Spleen (tissue), 11 donors: Measurements from ENCODE around the gene MOB2. TPM values are rescaled to one million over a fixed set of nuclear protein-coding genes. Genes with fewer than 3 reads are reported as not detected.
A peak's percentile ranks its signal among the peaks of the same experiment; 100 is the strongest.
"Not testable (repeated sequence)": the region's sequence is repeated elsewhere in the genome, so short reads cannot be mapped to it uniquely, and the experiment has no call there.

Source experiments
- DNase-seq: peaks from one replicate; pipeline ENCODE4 v3.0.0-alpha.2; 2020
- H3K27ac ChIP-seq, 8 donors: fragments of 200-600 bp; sonication (generic) in 7 of 8; 1 replicate in 4 of 8; 2 replicates in 4 of 8; pipeline versions ENCODE4 v1.5.0 to v1.8.0; 2016 to 2021; ENCODE audit warnings: inconsistent platforms in 4 of 8, mild to moderate bottlenecking in 4 of 8, moderate library complexity in 1 of 8
- H3K27me3 ChIP-seq, 7 donors: fragments of 200-600 bp; sonication (generic) in 6 of 7; replicated peaks in 1 of 7; 1 replicate in 4 of 7; 2 replicates in 3 of 7; pipeline versions ENCODE4 v1.5.0 to v1.8.0; 2016 to 2021; ENCODE audit warnings: inconsistent platforms in 3 of 7, mild to moderate bottlenecking in 1 of 7
- H3K36me3 ChIP-seq, 6 donors: fragments of 200-600 bp; sonication (generic) in 5 of 6; 1 replicate in 4 of 6; 2 replicates in 2 of 6; pipeline versions ENCODE4 v1.5.0 to v1.8.0; 2016 to 2021; ENCODE audit warnings: inconsistent platforms in 2 of 6
- H3K4me1 ChIP-seq, 6 donors: fragments of 200-600 bp; sonication (generic) in 5 of 6; 1 replicate in 3 of 6; 2 replicates in 3 of 6; pipeline versions ENCODE4 v1.5.0 to v1.8.0; 2016 to 2021; ENCODE audit warnings: inconsistent platforms in 3 of 6
- H3K4me3 ChIP-seq, 8 donors: fragments of 200-600 bp; sonication (generic) in 7 of 8; 1 replicate in 4 of 8; 2 replicates in 4 of 8; pipeline versions ENCODE4 v1.5.0 to v1.8.0; 2016 to 2021; ENCODE audit warnings: inconsistent platforms in 4 of 8, mild to moderate bottlenecking in 4 of 8, moderate library complexity in 2 of 8
- H3K9me3 ChIP-seq, 8 donors: fragments of 200-600 bp; sonication (generic) in 7 of 8; 1 replicate in 4 of 8; 2 replicates in 4 of 8; pipeline versions ENCODE4 v1.5.0 to v1.8.0; 2016 to 2021; ENCODE audit warnings: inconsistent platforms in 4 of 8
- CTCF ChIP-seq, 11 experiments: fragments of 200-600 bp in 7 of 11; fragments of 450-650 bp in 4 of 11; sonication (generic) in 4 of 11; IDR thresholded peaks in 8 of 11; conservative IDR thresholded peaks in 3 of 11; 1 replicate in 7 of 11; 2 replicates in 4 of 11; pipeline versions ENCODE4 v1.4.0 to v1.8.0; 2016 to 2021; ENCODE audit warnings: antibody characterized with exemption in 11 of 11, inconsistent platforms in 4 of 11, mild to moderate bottlenecking in 1 of 11
- POLR2A ChIP-seq, 3 donors: fragments of 450-650 bp; IDR thresholded peaks; one replicate each; pipeline ENCODE4 v1.5.1; 2017; ENCODE audit warnings: antibody characterized with exemption in 3 of 3, mild to moderate bottlenecking in 1 of 3
- POLR2AphosphoS5 ChIP-seq, 3 donors: sonication (generic); formaldehyde crosslinking; IDR thresholded peaks; one replicate each; pipeline ENCODE4 v1.5.1; 2017; ENCODE audit warnings: antibody characterized with exemption in 3 of 3
- WGBS, 5 donors: extraction: QIAGEN DNeasy Blood & Tissue Kit in 3 of 5; methylation state at CpG; one replicate each; pipeline versions ENCODE4 v1.1.5 to v1.1.7; 2013 to 2018; 5-methylcytosine and 5-hydroxymethylcytosine counted together
- intact Hi-C: fragments of 100-400 bp; cut with DNase I; formaldehyde crosslinking; loops from one replicate; pipeline ENCODE4 v1.15.0; 2023; ENCODE audit warnings: low total_unique reads
- polyA plus RNA-seq, 3 donors: library from polyadenylated mRNA; stranded (reverse); fragments of 200-250 nt; gene quantifications; one replicate each; pipeline ENCODE4 v1.2.1, GENCODE V29; 2013
- total RNA-seq, 7 donors: library from RNA; depleted of rRNA in 3 of 7; stranded (reverse); fragments of >200 nt in 3 of 7; fragmentation: NEBNext Ultra II Directional in 4 of 7; extraction: Animal tissue kit (Norgen Biotek cat#: 25700) in 4 of 7; gene quantifications; one replicate each; pipeline versions ENCODE4 v1.1.0 to v1.2.1, GENCODE V29; 2016 to 2021
- donor health status: healthy with polysubstance abuse.
- donor health status: DM: no; HTN: no; CAD: no; lungs with moderate emphysema.
- donor health status: DM: no; HTN: no; CAD: no.
- donor health status: Bipolar disorder and iron deficiency.
- donor health status: healthy.
- donor health status: DM: no; HTN: no; CAD: no.
- donor health status: DM: yes; HTN: yes; CAD: no.

MOB2 gene
- total and polyA plus RNA-seq, 10 donors = 28.1 to 51.5 (median 41.5) TPM

- Histone ChIP-seq H3K4me1 (peaks cover 18 to 94% (median 56%) of the 10 kb centered on the region in 6 donors), H3K4me3 (peak overlapping the region in 1 of 8 donors; percentile 11), H3K36me3 (peaks cover 0 to 22% (median 0%) of the 10 kb centered on the region in 6 donors), H3K9me3 (no peaks in the 10 kb centered on the region), H3K27me3 (no peaks in the 10 kb centered on the region), H3K27ac (no peak overlapping the region)
- WGBS, 5 donors = 41 to 47% (median 46%) methylated on average over 27 to 36 of the region's 36 CpGs
- TF ChIP-seq POLR2AphosphoS5 (IDR thresholded peaks at IDR 0.05) (peak; percentile 41 to 73 (median 64)), CTCF (IDR thresholded peaks at IDR 0.05 in 8 of 11, conservative IDR thresholded peaks at IDR 0.05 in 3 of 11) (peak; percentile 73 to 98 (median 90)), POLR2A (IDR thresholded peaks at IDR 0.05) (no peak)
- peak; percentile 93 for DNase-seq
- intact Hi-C loops = loop anchor here (5.0 kb wide), 1 partner anchor 313 kb away; no protein-coding TSS in a partner anchor
Observed at GRCh38 chr11:1515082-1516060, 28.8 kb upstream of the MOB2 start.

GRCh38 chr11:1514336-1515061, 27.9 kb upstream of the MOB2 start:
- WGBS, 5 donors = 74 to 90% (median 86%) methylated on average over 23 to 31 of the region's 31 CpGs
- H3K36me3 ChIP-seq = peaks cover 0 to 22% (median 0%) of the 10 kb centered on the region in 6 donors

GRCh38 chr11:1513326-1514296, 27.0 kb upstream of the MOB2 start:
- peak overlapping the region in 2 of 8 donors; percentile 8 to 21 for H3K27ac ChIP-seq
- peak; percentile 72 for DNase-seq

More at GRCh38 chr11:1514336-1515061, 27.9 kb upstream of the MOB2 start:
- Histone ChIP-seq H3K27me3 (no peaks in the 10 kb centered on the region), H3K4me3 (no peak overlapping the region), H3K9me3 (no peaks in the 10 kb centered on the region), H3K4me1 (peaks cover 18 to 90% (median 54%) of the 10 kb centered on the region in 6 donors), H3K27ac (no peak overlapping the region)
- intact Hi-C loops = loop anchor here (5.0 kb wide), 1 partner anchor 312 kb away; no protein-coding TSS in a partner anchor
- DNase-seq = peak; percentile 72
- TF ChIP-seq CTCF (IDR thresholded peaks at IDR 0.05 in 8 of 11, conservative IDR thresholded peaks at IDR 0.05 in 3 of 11) = no peak
- TF ChIP-seq POLR2AphosphoS5 (IDR thresholded peaks at IDR 0.05) = no peak
- no peak for TF ChIP-seq POLR2A (IDR thresholded peaks at IDR 0.05)

GRCh38 chr11:1512531-1513258, 26.1 kb upstream of the MOB2 start:
- intact Hi-C loops, H3K27me3 ChIP-seq, H3K9me3 ChIP-seq, H3K4me3 ChIP-seq, DNase-seq: not testable (repeated sequence)
- Histone ChIP-seq H3K4me1 (peaks cover 22 to 90% (median 61%) of the 10 kb centered on the region in 6 donors), H3K36me3 (peaks cover 0 to 22% (median 0%) of the 10 kb centered on the region in 6 donors), H3K27ac (peak overlapping the region in 2 of 8 donors; percentile 8 to 21)
- 75 to 89% (median 82%) methylated on average over 6 to 9 of the region's 9 CpGs for WGBS, 5 donors

More at GRCh38 chr11:1513326-1514296, 27.0 kb upstream of the MOB2 start:
- Histone ChIP-seq H3K4me3 (no peak overlapping the region), H3K9me3 (no peaks in the 10 kb centered on the region), H3K27me3 (no peaks in the 10 kb centered on the region), H3K36me3 (peaks cover 0 to 22% (median 0%) of the 10 kb centered on the region in 6 donors), H3K4me1 (peaks cover 18 to 90% (median 57%) of the 10 kb centered on the region in 6 donors)
- 68 to 77% (median 76%) methylated on average over 19 to 23 of the region's 23 CpGs for WGBS, 5 donors
- intact Hi-C loops = no loop called here
- TF ChIP-seq CTCF (IDR thresholded peaks at IDR 0.05 in 8 of 11, conservative IDR thresholded peaks at IDR 0.05 in 3 of 11) (no peak), POLR2AphosphoS5 (IDR thresholded peaks at IDR 0.05) (peak; percentile 49 to 59 (median 50))
